Gastrocnemius medialis (tissue), 4 donors: ENCODE results near the gene ZNF586. TPM values are rescaled to one million over a fixed set of nuclear protein-coding genes. Genes with fewer than 3 reads are reported as not detected.
A peak's percentile ranks its signal among the peaks of the same experiment; 100 is the strongest.
"Not testable (repeated sequence)": the region's sequence is repeated elsewhere in the genome, so short reads cannot be mapped to it uniquely, and the experiment has no call there.

Source experiments
- ATAC-seq, 2 donors: fragments of 150-250 bp; one replicate each; pipeline ENCODE4 v1.9.1; 2016
- DNase-seq, 2 donors: peaks; one replicate each; pipeline ENCODE4 v3.0.0-alpha.2; 2019
- H3K27ac ChIP-seq, 4 donors: fragments of 200-600 bp; sonication (generic); 1 replicate in 1 of 4; 2 replicates in 3 of 4; pipeline ENCODE4 v1.5.1; 2016 to 2018; ENCODE audit warnings: mild to moderate bottlenecking in 2 of 4, moderate library complexity in 1 of 4
- H3K27me3 ChIP-seq, 3 donors: fragments of 200-600 bp; sonication (generic) in 2 of 3; 1 replicate in 1 of 3; 2 replicates in 2 of 3; pipeline versions ENCODE4 v1.5.1 to v1.6.0; 2016 to 2019; ENCODE audit warnings: mild to moderate bottlenecking in 1 of 3, moderate library complexity in 1 of 3
- H3K36me3 ChIP-seq, 2 donors: fragments of 200-600 bp; sonication (generic) in 1 of 2; one replicate each; pipeline ENCODE4 v1.5.1; 2017 to 2018
- H3K4me1 ChIP-seq, 2 donors: fragments of 200-600 bp; sonication (generic) in 1 of 2; one replicate each; pipeline ENCODE4 v1.5.1; 2016 to 2017; ENCODE audit warnings: mild to moderate bottlenecking in 2 of 2
- H3K4me3 ChIP-seq, 4 donors: fragments of 200-600 bp; sonication (generic) in 3 of 4; 1 replicate in 1 of 4; 2 replicates in 3 of 4; pipeline ENCODE4 v1.5.1; 2016 to 2019; ENCODE audit warnings: mild to moderate bottlenecking in 2 of 4
- H3K9me3 ChIP-seq, 3 donors: fragments of 200-600 bp; sonication (generic) in 2 of 3; 1 replicate in 1 of 3; 2 replicates in 2 of 3; pipeline ENCODE4 v1.5.1; 2016 to 2019
- CTCF ChIP-seq, 5 experiments: fragments of 450-650 bp in 3 of 5; fragments of 200-600 bp in 2 of 5; sonication (generic) in 2 of 5; IDR thresholded peaks in 4 of 5; conservative IDR thresholded peaks in 1 of 5; 1 replicate in 4 of 5; 2 replicates in 1 of 5; pipeline ENCODE4 v1.5.1; 2016 to 2019; ENCODE audit warnings: antibody characterized with exemption in 5 of 5, mild to moderate bottlenecking in 3 of 5, moderate library complexity in 3 of 5
- POLR2A ChIP-seq, 2 donors: fragments of 450-650 bp; IDR thresholded peaks; one replicate each; pipeline ENCODE4 v1.6.1; 2017; ENCODE audit warnings: antibody characterized with exemption in 2 of 2, mild to moderate bottlenecking in 2 of 2, moderate library complexity in 2 of 2
- in situ Hi-C, 4 donors: fragments of 200-750 bp; cut with MboI; loops; one replicate each; pipeline versions ENCODE4 v1.15.0 to v1.8.0; 2017; ENCODE audit warnings: low sequenced_read_pairs in 4 of 4
- intact Hi-C: fragments of 100-400 bp; cut with DNase I; formaldehyde crosslinking; loops from one replicate; pipeline ENCODE4 v1.15.1; 2023; ENCODE audit warnings: low total_unique reads
- total RNA-seq, 4 donors: library from RNA; depleted of rRNA; stranded (reverse); fragments of >200 nt; gene quantifications; one replicate each; pipeline versions ENCODE4 v1.1.0 to v1.2.3, GENCODE V29; 2016

Gene ZNF586
- total RNA-seq, 4 donors from 2014 or later = 7.6 to 13.3 (median 9.2) TPM

- Histone ChIP-seq H3K36me3 (peaks cover 0 to 26% of the 10 kb centered on the region in 2 donors), H3K4me3 (no peak overlapping the region), H3K9me3 (no peaks in the 10 kb centered on the region), H3K4me1 (peaks cover 18 to 20% of the 10 kb centered on the region in 2 donors), H3K27ac (peak overlapping the region in 1 of 4 donors; percentile 84), H3K27me3 (no peaks in the 10 kb centered on the region)
- TF ChIP-seq CTCF (IDR thresholded peaks at IDR 0.05 in 4 of 5, conservative IDR thresholded peaks at IDR 0.05 in 1 of 5) = no peak
- TF ChIP-seq POLR2A (IDR thresholded peaks at IDR 0.05) = no peak
- no peak for ATAC-seq
- in situ Hi-C loops = no loop called here
- intact Hi-C loops = loop anchor here (5.0 kb wide), 1 partner anchor 65 kb away; the partner anchor contains the start of gene ZNF776
- DNase-seq = no peak
These were observed 42.8 kb downstream of the ZNF586 start for GRCh38 chr19:57812226-57812625.

- Histone ChIP-seq H3K27ac (peak overlapping the region; percentile 75 to 90 (median 84)), H3K4me1 (peaks cover 18 to 20% of the 10 kb centered on the region in 2 donors), H3K4me3 (peak overlapping the region; percentile 66 to 89 (median 75)), H3K36me3 (peaks cover 0 to 16% of the 10 kb centered on the region in 2 donors)
- H3K9me3 ChIP-seq, in situ Hi-C loops, DNase-seq, H3K27me3 ChIP-seq, ATAC-seq: not testable (repeated sequence)
- intact Hi-C loops = loop anchor here (5.0 kb wide), 1 partner anchor 66 kb away; the partner anchor contains the start of gene ZNF776
These were observed 43.7 kb downstream of the ZNF586 start for GRCh38 chr19:57812975-57813820.

GRCh38 chr19:57813919-57814504 is 44.5 kb downstream of the ZNF586 start:
- Histone ChIP-seq H3K27me3 (no peaks in the 10 kb centered on the region), H3K4me3 (peak overlapping the region; percentile 66 to 89 (median 75)), H3K27ac (peak overlapping the region; percentile 75 to 90 (median 84)), H3K4me1 (peaks cover 20% of the 10 kb centered on the region in 2 donors), H3K36me3 (peaks cover 0 to 13% of the 10 kb centered on the region in 2 donors), H3K9me3 (no peaks in the 10 kb centered on the region)
- in situ Hi-C loops = no loop called here
- no peak for DNase-seq
- TF ChIP-seq CTCF (IDR thresholded peaks at IDR 0.05 in 4 of 5, conservative IDR thresholded peaks at IDR 0.05 in 1 of 5) = no peak
- no peak for TF ChIP-seq POLR2A (IDR thresholded peaks at IDR 0.05)
- intact Hi-C loops = loop anchor here (1.0 to 5.0 kb wide), 2 partner anchors 10 to 67 kb away; partner anchors contain the start of gene ZNF776
- ATAC-seq = peak in 1 of 2 donors; percentile 29

- in situ Hi-C loops = no loop called here
- Histone ChIP-seq H3K27me3 (no peaks in the 10 kb centered on the region), H3K4me3 (peak within 1 kb of the TSS; percentile 66 to 89 (median 75)), H3K27ac (peak within 1 kb of the TSS; percentile 75 to 90 (median 84)), H3K36me3 (peaks cover 0 to 7% of the 10 kb centered on the region in 2 donors), H3K4me1 (peaks cover 20 to 24% of the 10 kb centered on the region in 2 donors), H3K9me3 (no peaks in the 10 kb centered on the region)
- TF ChIP-seq POLR2A (IDR thresholded peaks at IDR 0.05) (peak; percentile 70 to 80), CTCF (IDR thresholded peaks at IDR 0.05 in 4 of 5, conservative IDR thresholded peaks at IDR 0.05 in 1 of 5) (no peak)
- peak; percentile 96 to 97 for ATAC-seq
- peak; percentile 78 to 87 for DNase-seq
- intact Hi-C loops = loop anchor here (1.0 to 5.0 kb wide), 3 partner anchors 10 to 67 kb away; partner anchors contain the start of genes ZNF586 and ZNF776
These were observed 45.2 kb downstream of the ZNF586 start, which contains the start of gene ZNF552 for GRCh38 chr19:57814505-57815246. TSS of gene ZNF552 (minus strand) at chr19:57814913. CDS start at chr19:57814743, 170 bp downstream.
